Psoas muscle (tissue), 8 donors: ENCODE data around the gene AKTIP. TPM values are rescaled to one million over a fixed set of nuclear protein-coding genes. Genes with fewer than 3 reads are reported as not detected.
"Not testable (repeated sequence)": the region's sequence is repeated elsewhere in the genome, so short reads cannot be mapped to it uniquely, and the experiment has no call there.

Source experiments
- ATAC-seq, 4 donors: fragments of 200-7000 bp; cut with Tn5 transposase; one replicate each; pipeline ENCODE4 v1.9.1; 2020; ENCODE audit warnings: moderate library complexity in 3 of 4, mild to moderate bottlenecking in 2 of 4
- DNase-seq, 2 donors: peaks; one replicate each; pipeline ENCODE4 v3.0.0-alpha.2; 2020
- H3K27ac ChIP-seq: fragments of 200-600 bp; one replicate; pipeline ENCODE4 v1.8.0; 2022
- H3K27me3 ChIP-seq, 3 donors: fragments of 200-600 bp in 1 of 3; one replicate each; pipeline versions ENCODE4 v1.6.1 to v1.8.0; 2013 to 2022; ENCODE audit warnings: low read length in 2 of 3, mild to moderate bottlenecking in 2 of 3, moderate library complexity in 1 of 3; ENCODE audit not compliant: insufficient read depth in 3 of 3
- H3K36me3 ChIP-seq, 2 donors: fragments of 200-600 bp in 1 of 2; one replicate each; pipeline versions ENCODE4 v1.6.1 to v1.8.0; 2013 to 2022; ENCODE audit warnings: low read depth in 1 of 2, mild to moderate bottlenecking in 1 of 2, moderate library complexity in 1 of 2; ENCODE audit not compliant: insufficient read depth in 1 of 2
- H3K4me1 ChIP-seq: fragments of 200-600 bp; one replicate; pipeline ENCODE4 v1.8.0; 2022
- H3K4me3 ChIP-seq: fragments of 200-600 bp; one replicate; pipeline ENCODE4 v1.8.0; 2022; ENCODE audit warnings: mild to moderate bottlenecking
- H3K9me3 ChIP-seq: fragments of 200-600 bp; one replicate; pipeline ENCODE4 v1.8.0; 2022
- CTCF ChIP-seq: fragments of 200-600 bp; IDR thresholded peaks from one replicate; pipeline ENCODE4 v1.8.0; 2022; ENCODE audit warnings: antibody characterized with exemption
- WGBS, 3 donors: extraction: QIAGEN DNeasy Blood & Tissue Kit; methylation state at CpG; one replicate each; pipeline versions ENCODE4 v1.1.6 to v1.1.7; 2013; 5-methylcytosine and 5-hydroxymethylcytosine counted together
- intact Hi-C, 2 donors: fragments of 100-400 bp; cut with DNase I; formaldehyde crosslinking; loops; one replicate each; pipeline versions ENCODE4 v1.11.0 to v1.14.2; 2022
- polyA plus RNA-seq, 3 donors: library from polyadenylated mRNA; stranded (reverse); fragments of 200-250 nt; gene quantifications; one replicate each; pipeline ENCODE4 v1.2.3, GENCODE V29; 2013
- total RNA-seq, 4 donors: library from RNA; stranded (reverse); fragmentation: NEBNext Ultra II Directional in 2 of 4; extraction: Animal tissue kit (Norgen Biotek cat#: 25700) in 2 of 4; gene quantifications; one replicate each; pipeline versions ENCODE4 v1.2.1 to v1.2.4, GENCODE V29; 2021 to 2023
- donor health status: healthy with polysubstance abuse.
- donor health status: DM: no; HTN: no; CAD: no; lungs with moderate emphysema.
- donor health status: Bipolar disorder and iron deficiency.
- donor health status: healthy.
- donor health status: DM: yes; HTN: yes; CAD: no.
- donor health status: DM: no; HTN: no; CAD: no.
- donor health status: DM: no; HTN: no; CAD: no.
- donor health status: DM: yes; HTN: yes; CAD: no.

The AKTIP gene
- total and polyA plus RNA-seq, 7 donors: 27.6 to 88.1 (median 65.2) TPM

- DNase-seq: no peak
- Histone ChIP-seq H3K4me3 (no peak overlapping the region), H3K27me3 (peaks cover 0 to 6% (median 1%) of the 10 kb centered on the region in 3 donors), H3K9me3 (no peaks in the 10 kb centered on the region), H3K4me1 (no peaks in the 10 kb centered on the region), H3K27ac (no peak overlapping the region), H3K36me3 (no peaks in the 10 kb centered on the region)
- no peak for TF ChIP-seq CTCF
- no peak for ATAC-seq
- 53 to 61% (median 60%) methylated on average over 9 of the region's 9 CpGs for WGBS, 3 donors
- intact Hi-C loops: no loop called here
Observed at GRCh38 chr16:53545433-53545832, 42.4 kb upstream of the AKTIP start.

DNA sequence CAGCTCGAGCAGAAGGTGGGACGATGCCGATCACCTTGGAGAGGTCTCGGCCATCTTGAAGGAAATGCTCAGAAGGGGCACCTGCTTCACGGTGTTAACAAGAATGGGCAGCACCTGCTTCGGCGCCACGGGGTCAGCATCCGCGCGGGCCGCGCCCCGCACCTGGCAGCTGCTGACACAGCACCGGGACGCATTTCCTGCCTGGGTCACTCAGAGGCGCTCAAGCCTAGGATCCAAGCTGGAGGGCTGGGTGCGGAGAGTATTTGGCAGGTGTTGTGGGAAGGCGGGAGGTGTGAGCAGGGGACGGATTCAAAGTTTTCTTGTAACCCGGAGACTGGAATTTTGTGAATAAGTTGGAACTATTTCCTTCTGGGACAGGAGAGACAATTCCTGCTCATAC lies 39.3 kb upstream of the AKTIP start:
- WGBS, 3 donors: 41 to 48% (median 46%) methylated on average over 21 of the region's 21 CpGs
- Histone ChIP-seq H3K36me3 (no peaks in the 10 kb centered on the region), H3K4me3 (no peak overlapping the region), H3K27ac (no peak overlapping the region), H3K9me3 (no peaks in the 10 kb centered on the region), H3K27me3 (peaks cover 0 to 1% (median 1%) of the 10 kb centered on the region in 3 donors), H3K4me1 (no peaks in the 10 kb centered on the region)
- ATAC-seq (no peak), DNase-seq (no peak)
- intact Hi-C loops: no loop called here
- no peak for TF ChIP-seq CTCF

DNA sequence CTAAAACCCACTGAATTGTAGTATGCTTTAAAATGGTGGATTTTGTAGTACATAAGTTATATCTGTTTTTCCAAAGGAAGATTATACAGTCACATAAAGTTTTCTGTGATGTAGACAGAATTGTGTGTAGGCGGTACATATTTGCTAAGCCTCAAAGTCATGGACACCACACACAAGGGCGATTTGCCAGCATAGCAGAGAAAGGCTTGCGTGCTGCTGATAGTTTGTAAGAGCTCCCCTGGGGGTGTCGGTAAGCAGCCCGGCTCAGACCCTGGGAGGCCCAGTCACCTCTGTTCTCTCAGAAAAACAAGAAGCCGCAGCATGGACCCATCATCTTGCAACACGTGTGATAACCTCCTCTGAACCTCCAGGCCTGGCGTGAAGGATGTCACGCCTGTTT lies 38.3 kb upstream of the AKTIP start:
- intact Hi-C loops: no loop called here
- 69 to 72% (median 72%) methylated on average over 9 of the region's 9 CpGs for WGBS, 3 donors
- H3K9me3 ChIP-seq: no peaks in the 10 kb centered on the region
- no peaks in the 10 kb centered on the region for H3K4me1 ChIP-seq
- no peak for TF ChIP-seq CTCF
- no peak overlapping the region for H3K4me3 ChIP-seq
- H3K27ac ChIP-seq: no peak overlapping the region
- ATAC-seq (no peak), DNase-seq (no peak)
- H3K36me3 ChIP-seq: no peaks in the 10 kb centered on the region
- peaks cover 0 to 1% (median 0%) of the 10 kb centered on the region in 3 donors for H3K27me3 ChIP-seq

DNA sequence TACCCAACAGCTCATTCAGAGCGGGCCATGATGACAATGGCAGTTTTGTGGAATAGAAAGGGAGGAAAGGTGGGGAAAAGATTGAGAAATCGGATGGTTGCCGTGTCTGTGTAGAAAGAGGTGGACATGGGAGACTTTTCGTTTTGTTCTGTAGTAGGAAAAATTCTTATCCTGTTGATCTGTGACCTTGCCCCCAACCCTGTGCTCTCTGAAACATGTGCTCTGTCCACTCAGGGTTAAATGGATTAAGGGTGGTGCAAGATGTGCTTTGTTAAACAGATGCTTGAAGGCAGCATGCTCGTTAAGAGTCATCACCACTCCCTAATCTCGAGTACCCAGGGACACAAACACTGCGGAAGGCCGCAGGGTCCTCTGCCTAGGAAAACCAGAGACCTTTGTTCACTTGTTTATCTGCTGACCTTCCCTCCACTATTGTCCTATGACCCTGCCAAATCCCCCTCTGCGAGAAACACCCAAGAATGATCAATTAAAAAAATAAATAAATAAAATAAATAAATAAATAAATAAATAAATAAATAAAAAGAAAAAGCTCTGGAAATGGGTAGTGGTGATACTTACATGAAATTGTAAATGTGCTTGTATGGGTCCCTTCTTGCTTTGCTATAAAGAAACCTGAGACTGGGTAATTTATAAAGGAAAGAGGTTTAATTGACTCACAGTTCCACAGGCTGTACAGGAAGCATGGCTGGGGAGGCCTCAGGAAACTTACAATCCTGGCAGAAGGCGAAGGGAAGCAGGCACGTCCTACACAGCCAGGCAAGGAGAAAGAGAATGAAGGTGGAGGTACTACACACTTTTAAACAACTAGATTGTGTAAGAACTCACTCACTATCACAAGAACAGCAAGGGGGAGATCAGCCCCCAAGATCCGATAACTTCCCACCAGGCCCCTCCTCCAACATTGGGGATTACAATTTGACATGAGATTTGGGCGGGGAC lies 37.0 kb upstream of the AKTIP start:
- ATAC-seq, H3K9me3 ChIP-seq, H3K36me3 ChIP-seq, DNase-seq, H3K27ac ChIP-seq, H3K4me1 ChIP-seq, H3K4me3 ChIP-seq, intact Hi-C loops, H3K27me3 ChIP-seq: not testable (repeated sequence)
- WGBS, 3 donors: 77 to 82% (median 78%) methylated on average over 13 of the region's 13 CpGs

- H3K4me3 ChIP-seq, H3K27me3 ChIP-seq, H3K9me3 ChIP-seq, H3K4me1 ChIP-seq, ATAC-seq, H3K27ac ChIP-seq, DNase-seq, H3K36me3 ChIP-seq, intact Hi-C loops: not testable (repeated sequence)
- WGBS, 3 donors: 83 to 94% (median 90%) methylated on average over 5 to 22 of the region's 27 CpGs
Observed at GRCh38 chr16:53539346-53539745, 36.3 kb upstream of the AKTIP start.
